Ramos (cell line): ENCODE measurements around the gene MEIKIN.

Experiments
- in situ Hi-C: fragments of 300-500 bp; cut with MboI; formaldehyde crosslinking; loops from one replicate; pipeline ENCODE4 v1.14.3; 2022; ENCODE audit warnings: low sequenced_read_pairs; ENCODE audit not compliant: unreplicated experiment

MEIKIN gene

GRCh38 chr5:131945551-131946168 lies at the start of gene MEIKIN:
TSS of gene MEIKIN (minus strand) at chr5:131945663. CDS start at chr5:131945505, 158 bp downstream.
- in situ Hi-C loops: no loop called here

GRCh38 chr5:131994533-131995226 lies 49.2 kb upstream of the MEIKIN start:
- in situ Hi-C loops: no loop called here

GRCh38 chr5:131994090-131994489 lies 48.6 kb upstream of the MEIKIN start:
- in situ Hi-C loops: no loop called here

- in situ Hi-C loops: no loop called here
These were observed 48.2 kb upstream of the MEIKIN start for GRCh38 chr5:131993676-131994075.

- in situ Hi-C loops: no loop called here
These were observed 46.9 kb upstream of the MEIKIN start for GRCh38 chr5:131992370-131992769.

- in situ Hi-C loops: no loop called here
These were observed 46.3 kb upstream of the MEIKIN start for GRCh38 chr5:131991593-131992324.

- in situ Hi-C loops: no loop called here
These were observed 45.3 kb upstream of the MEIKIN start for GRCh38 chr5:131990716-131991115.

GRCh38 chr5:131988601-131989000 lies 43.1 kb upstream of the MEIKIN start:
- in situ Hi-C loops: no loop called here

- in situ Hi-C loops: no loop called here
These were observed 41.8 kb upstream of the MEIKIN start for GRCh38 chr5:131987251-131987650.

GRCh38 chr5:131986161-131986912 lies 40.9 kb upstream of the MEIKIN start:
- in situ Hi-C loops: no loop called here

GRCh38 chr5:131984956-131985665 lies 39.6 kb upstream of the MEIKIN start:
- in situ Hi-C loops: no loop called here

GRCh38 chr5:131983244-131983771 lies 37.8 kb upstream of the MEIKIN start:
- in situ Hi-C loops: no loop called here

GRCh38 chr5:131981516-131981915 lies 36.1 kb upstream of the MEIKIN start:
- in situ Hi-C loops: no loop called here

- in situ Hi-C loops: no loop called here
These were observed 35.2 kb upstream of the MEIKIN start for GRCh38 chr5:131980696-131981095.

GRCh38 chr5:131979816-131980215 lies 34.4 kb upstream of the MEIKIN start:
- in situ Hi-C loops: no loop called here

GRCh38 chr5:131977212-131977604 lies 31.7 kb upstream of the MEIKIN start:
- in situ Hi-C loops: no loop called here

- in situ Hi-C loops: no loop called here
These were observed 31.1 kb upstream of the MEIKIN start for GRCh38 chr5:131976414-131977211.

- in situ Hi-C loops: no loop called here
These were observed 29.7 kb upstream of the MEIKIN start for GRCh38 chr5:131974956-131975726.
